HEK293 (cell line): ENCODE measurements around the gene LSP1.

ENCODE experiments used
- CTCF ChIA-PET: fragments of 350-600 bp; formaldehyde crosslinking; extraction: SDS; loops from one replicate; lab custom pipeline; 2021; ENCODE audit warnings: antibody characterized with exemption; lab: Yijun Ruan, JAX
- POLR2A ChIA-PET: fragments of 300-600 bp; formaldehyde crosslinking; extraction: SDS; loops from one replicate; lab custom pipeline; 2020; ENCODE audit warnings: antibody characterized with exemption, inconsistent platforms; lab: Yijun Ruan, JAX
- H3K27ac ChIP-seq: fragments of 200-500 bp; sonication (Bioruptor generic); 2 replicates; pipeline ENCODE4 v1.5.1; 2014; ENCODE audit warnings: low read depth, low read length, control low read depth, inconsistent platforms; ENCODE audit errors: extremely low read depth
- H3K36me3 ChIP-seq, 2 experiments: fragments of 200-500 bp in 1 of 2; sonication (Bioruptor generic) in 1 of 2; 1 replicate in 1 of 2; 2 replicates in 1 of 2; pipeline ENCODE4 v1.5.1; 2014 to 2017; ENCODE audit warnings: inconsistent platforms in 2 of 2, low read length in 2 of 2; ENCODE audit not compliant: control insufficient read depth in 2 of 2, insufficient read depth in 1 of 2
- H3K4me1 ChIP-seq: fragments of 200-500 bp; sonication (Bioruptor generic); 2 replicates; pipeline ENCODE4 v1.5.1; 2014; ENCODE audit warnings: mild to moderate bottlenecking, low read length, inconsistent platforms; ENCODE audit not compliant: control insufficient read depth, insufficient read depth
- H3K4me3 ChIP-seq: 2 replicates; pipeline ENCODE4 v1.5.1; 2011; ENCODE audit warnings: low read depth, mild to moderate bottlenecking, control low read depth, low read length, moderate library complexity
- H3K9me3 ChIP-seq: fragments of 200-500 bp; sonication (Bioruptor generic); 2 replicates; pipeline ENCODE4 v1.5.1; 2014; ENCODE audit warnings: low read depth, low read length, inconsistent platforms; ENCODE audit not compliant: control insufficient read depth, insufficient read depth
- GLIS2 ChIP-seq: fragments of 450-650 bp; formaldehyde crosslinking; IDR thresholded peaks from 2 replicates; pipeline ENCODE4 v1.5.1; 2016; ENCODE audit warnings: missing biosample characterization, missing genetic modification characterization
- OVOL3 ChIP-seq: fragments of 450-650 bp; formaldehyde crosslinking; IDR thresholded peaks from 2 replicates; pipeline ENCODE4 v1.5.1; 2016; ENCODE audit warnings: missing biosample characterization, missing genetic modification characterization
- REPIN1 ChIP-seq: fragments of 450-650 bp; formaldehyde crosslinking; IDR thresholded peaks from 2 replicates; pipeline ENCODE4 v1.5.1; 2017; ENCODE audit warnings: missing biosample characterization, missing genetic modification characterization, low read depth
- ZFP69B ChIP-seq: fragments of 450-650 bp; formaldehyde crosslinking; IDR thresholded peaks from 2 replicates; pipeline ENCODE4 v1.5.1; 2016; ENCODE audit warnings: missing biosample characterization, missing genetic modification characterization
- ZNF112 ChIP-seq: fragments of 450-650 bp; formaldehyde crosslinking; IDR thresholded peaks from 2 replicates; pipeline ENCODE4 v1.5.0; 2017; ENCODE audit warnings: missing biosample characterization, missing genetic modification characterization
- ZNF221 ChIP-seq: fragments of 450-650 bp; formaldehyde crosslinking; IDR thresholded peaks from 2 replicates; pipeline ENCODE4 v1.5.1; 2017; ENCODE audit warnings: missing biosample characterization, missing genetic modification characterization, borderline replicate concordance
- ZNF302 ChIP-seq: fragments of 450-650 bp; formaldehyde crosslinking; IDR thresholded peaks from 2 replicates; pipeline ENCODE4 v1.5.1; 2016; ENCODE audit warnings: missing biosample characterization, missing genetic modification characterization, low read depth
- ZNF416 ChIP-seq: fragments of 450-650 bp; formaldehyde crosslinking; IDR thresholded peaks from 2 replicates; pipeline ENCODE4 v1.5.1; 2016; ENCODE audit warnings: missing biosample characterization, missing genetic modification characterization
- ZNF48 ChIP-seq: fragments of 450-650 bp; formaldehyde crosslinking; IDR thresholded peaks from 2 replicates; pipeline ENCODE4 v1.5.1; 2016; ENCODE audit warnings: missing biosample characterization, missing genetic modification characterization
- TF ChIP-seq, protein P1 (sequence below): fragments of 450-650 bp; formaldehyde crosslinking; IDR thresholded peaks from 2 replicates; pipeline ENCODE4 v1.5.1; 2017; ENCODE audit warnings: missing biosample characterization, mild to moderate bottlenecking, missing genetic modification characterization, moderate library complexity
- TF ChIP-seq, protein P2 (sequence below): fragments of 450-650 bp; formaldehyde crosslinking; conservative IDR thresholded peaks from 2 replicates; pipeline ENCODE4 v1.5.1; 2016; ENCODE audit warnings: low read depth, missing biosample characterization, missing genetic modification characterization
- TF ChIP-seq, protein P3 (sequence below): fragments of 450-650 bp; formaldehyde crosslinking; IDR thresholded peaks from 2 replicates; pipeline ENCODE4 v1.5.1; 2016; ENCODE audit warnings: missing biosample characterization, missing genetic modification characterization, borderline replicate concordance

Gene LSP1

DNA sequence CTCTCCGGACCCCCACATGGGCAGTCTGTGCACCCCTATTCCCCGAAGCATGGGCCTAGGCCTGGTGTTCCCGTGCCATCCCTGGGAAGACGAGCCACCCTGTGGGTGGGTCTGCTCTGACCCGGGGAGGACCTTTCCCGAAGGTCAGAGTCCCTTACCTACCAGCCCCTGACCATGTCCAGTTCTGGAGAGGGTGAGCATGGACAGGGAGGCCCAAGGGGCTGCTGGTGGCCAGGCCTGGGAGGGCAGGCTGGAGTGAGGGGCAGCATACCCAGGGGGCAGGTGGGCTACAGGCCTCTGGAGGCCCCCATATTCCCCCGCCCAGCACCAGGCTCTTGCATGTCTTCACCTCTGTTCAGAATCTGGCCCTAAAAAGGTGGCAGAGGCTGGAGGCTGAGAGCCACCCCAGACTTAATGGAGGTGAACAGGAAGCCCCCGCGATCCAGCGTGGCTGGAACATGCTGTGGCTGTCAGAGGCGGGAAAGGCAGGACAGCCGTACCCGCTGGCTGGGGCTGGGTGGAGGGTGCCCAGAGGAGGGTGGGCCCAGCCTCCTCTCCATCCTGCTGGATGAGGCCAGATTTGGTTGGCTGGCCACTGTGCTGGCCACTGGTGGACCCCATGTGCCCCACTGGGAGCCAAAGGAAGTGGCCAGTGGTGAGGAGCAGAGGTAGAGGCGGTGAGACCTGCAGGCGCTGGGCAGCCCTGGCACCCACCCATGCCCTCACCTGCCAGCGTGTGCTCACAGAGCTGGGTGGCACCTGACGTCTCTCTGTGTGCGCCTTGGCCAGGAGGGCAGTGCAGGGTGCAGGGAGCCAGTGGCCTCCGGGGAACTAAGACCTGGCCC is 29.3 kb upstream of the LSP1 start:
- Histone ChIP-seq H3K4me1 (no peaks in the 10 kb centered on the region), H3K27ac (no peak overlapping the region)
- ChIA-PET CTCF (interaction anchor here (1.6 to 2.0 kb wide), 2 partner anchors 9 to 130 kb away, joined by 6 to 14 read pairs; no protein-coding TSS in a partner anchor), POLR2A (no interaction called here)
- TF ChIP-seq ZNF416, result no peak
- no peak for TF ChIP-seq ZNF221 (tag by site-specific recombination)
- no peak for TF ChIP-seq OVOL3 (tag by site-specific recombination)
- TF ChIP-seq ZNF112 (tag by site-specific recombination), result no peak
- no peak for TF ChIP-seq REPIN1 (tag by site-specific recombination)
- TF ChIP-seq, protein P1, sequence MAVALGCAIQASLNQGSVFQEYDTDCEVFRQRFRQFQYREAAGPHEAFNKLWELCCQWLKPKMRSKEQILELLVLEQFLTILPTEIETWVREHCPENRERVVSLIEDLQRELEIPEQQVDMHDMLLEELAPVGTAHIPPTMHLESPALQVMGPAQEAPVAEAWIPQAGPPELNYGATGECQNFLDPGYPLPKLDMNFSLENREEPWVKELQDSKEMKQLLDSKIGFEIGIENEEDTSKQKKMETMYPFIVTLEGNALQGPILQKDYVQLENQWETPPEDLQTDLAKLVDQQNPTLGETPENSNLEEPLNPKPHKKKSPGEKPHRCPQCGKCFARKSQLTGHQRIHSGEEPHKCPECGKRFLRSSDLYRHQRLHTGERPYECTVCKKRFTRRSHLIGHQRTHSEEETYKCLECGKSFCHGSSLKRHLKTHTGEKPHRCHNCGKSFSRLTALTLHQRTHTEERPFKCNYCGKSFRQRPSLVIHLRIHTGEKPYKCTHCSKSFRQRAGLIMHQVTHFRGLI, result no peak
- no peak for TF ChIP-seq ZNF302 (tag by site-specific recombination)
- no peak for TF ChIP-seq ZFP69B (tag by site-specific recombination)
- TF ChIP-seq, protein P2, sequence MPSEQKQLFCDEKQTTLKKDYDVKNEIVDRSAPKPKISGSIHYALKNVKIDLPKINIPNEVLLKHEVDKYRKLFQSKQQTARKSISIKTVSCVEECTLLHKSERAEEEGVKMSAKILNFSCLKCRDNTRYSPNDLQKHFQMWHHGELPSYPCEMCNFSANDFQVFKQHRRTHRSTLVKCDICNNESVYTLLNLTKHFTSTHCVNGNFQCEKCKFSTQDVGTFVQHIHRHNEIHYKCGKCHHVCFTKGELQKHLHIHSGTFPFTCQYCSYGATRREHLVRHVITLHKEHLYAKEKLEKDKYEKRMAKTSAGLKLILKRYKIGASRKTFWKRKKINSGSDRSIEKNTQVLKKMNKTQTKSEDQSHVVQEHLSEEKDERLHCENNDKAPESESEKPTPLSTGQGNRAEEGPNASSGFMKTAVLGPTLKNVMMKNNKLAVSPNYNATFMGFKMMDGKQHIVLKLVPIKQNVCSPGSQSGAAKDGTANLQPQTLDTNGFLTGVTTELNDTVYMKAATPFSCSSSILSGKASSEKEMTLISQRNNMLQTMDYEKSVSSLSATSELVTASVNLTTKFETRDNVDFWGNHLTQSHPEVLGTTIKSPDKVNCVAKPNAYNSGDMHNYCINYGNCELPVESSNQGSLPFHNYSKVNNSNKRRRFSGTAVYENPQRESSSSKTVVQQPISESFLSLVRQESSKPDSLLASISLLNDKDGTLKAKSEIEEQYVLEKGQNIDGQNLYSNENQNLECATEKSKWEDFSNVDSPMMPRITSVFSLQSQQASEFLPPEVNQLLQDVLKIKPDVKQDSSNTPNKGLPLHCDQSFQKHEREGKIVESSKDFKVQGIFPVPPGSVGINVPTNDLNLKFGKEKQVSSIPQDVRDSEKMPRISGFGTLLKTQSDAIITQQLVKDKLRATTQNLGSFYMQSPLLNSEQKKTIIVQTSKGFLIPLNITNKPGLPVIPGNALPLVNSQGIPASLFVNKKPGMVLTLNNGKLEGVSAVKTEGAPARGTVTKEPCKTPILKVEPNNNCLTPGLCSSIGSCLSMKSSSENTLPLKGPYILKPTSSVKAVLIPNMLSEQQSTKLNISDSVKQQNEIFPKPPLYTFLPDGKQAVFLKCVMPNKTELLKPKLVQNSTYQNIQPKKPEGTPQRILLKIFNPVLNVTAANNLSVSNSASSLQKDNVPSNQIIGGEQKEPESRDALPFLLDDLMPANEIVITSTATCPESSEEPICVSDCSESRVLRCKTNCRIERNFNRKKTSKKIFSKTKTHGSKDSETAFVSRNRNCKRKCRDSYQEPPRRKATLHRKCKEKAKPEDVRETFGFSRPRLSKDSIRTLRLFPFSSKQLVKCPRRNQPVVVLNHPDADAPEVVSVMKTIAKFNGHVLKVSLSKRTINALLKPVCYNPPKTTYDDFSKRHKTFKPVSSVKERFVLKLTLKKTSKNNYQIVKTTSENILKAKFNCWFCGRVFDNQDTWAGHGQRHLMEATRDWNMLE, result no peak
- TF ChIP-seq, all 188 proteins: peak for 0
- Histone ChIP-seq H3K36me3 (no peaks in the 10 kb centered on the region), H3K4me3 (no peak overlapping the region), H3K9me3 (no peaks in the 10 kb centered on the region)

DNA sequence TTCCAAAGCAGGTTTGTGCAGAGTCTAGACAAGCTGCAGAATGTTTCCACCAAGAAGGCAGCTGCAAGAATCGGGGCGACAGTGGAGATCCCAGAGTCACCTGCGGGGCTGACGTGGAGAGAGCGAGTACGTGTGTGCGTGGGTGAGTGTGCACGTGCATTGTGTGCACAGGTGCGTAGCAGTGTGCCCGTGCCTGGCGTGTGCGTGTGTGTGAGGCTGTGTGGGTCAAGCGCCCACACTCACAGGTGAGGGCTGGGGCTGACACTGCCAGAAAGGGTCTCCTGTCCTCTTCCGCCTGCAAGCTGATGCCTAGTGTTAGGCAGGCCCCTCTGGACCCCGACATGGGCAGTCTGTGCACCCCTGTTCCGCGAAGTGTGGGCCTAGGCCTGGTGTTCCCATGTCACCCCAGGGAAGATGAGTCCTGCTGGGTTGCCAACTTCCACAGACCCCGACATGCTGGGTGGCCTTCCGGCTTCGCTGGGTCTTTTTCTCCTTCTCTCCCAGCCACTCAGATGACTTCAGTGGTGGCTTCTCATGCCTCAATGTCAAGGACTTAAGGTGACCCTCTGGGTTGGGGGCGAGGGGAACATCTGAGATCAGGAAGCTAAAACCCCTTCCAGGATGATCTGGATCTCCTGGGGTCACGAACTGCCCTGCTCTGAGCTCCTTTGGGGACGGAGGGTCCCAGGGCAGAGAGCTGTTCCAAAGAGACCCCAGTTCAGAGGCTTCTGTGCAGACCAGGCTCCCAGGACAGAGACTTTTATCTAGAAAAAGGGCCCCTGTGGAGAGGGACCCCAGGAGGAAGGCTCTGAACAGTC is 28.5 kb upstream of the LSP1 start:
- Histone ChIP-seq H3K36me3 (no peaks in the 10 kb centered on the region), H3K4me1 (no peaks in the 10 kb centered on the region), H3K4me3 (no peak overlapping the region), H3K27ac (no peak overlapping the region), H3K9me3 (no peaks in the 10 kb centered on the region)
- TF ChIP-seq ZNF48, result no peak
- CTCF ChIA-PET, result interaction anchor here (1.6 kb wide), 1 partner anchor 130 kb away, joined by 6 read pairs; no protein-coding TSS in a partner anchor
- POLR2A ChIA-PET, result no interaction called here

DNA sequence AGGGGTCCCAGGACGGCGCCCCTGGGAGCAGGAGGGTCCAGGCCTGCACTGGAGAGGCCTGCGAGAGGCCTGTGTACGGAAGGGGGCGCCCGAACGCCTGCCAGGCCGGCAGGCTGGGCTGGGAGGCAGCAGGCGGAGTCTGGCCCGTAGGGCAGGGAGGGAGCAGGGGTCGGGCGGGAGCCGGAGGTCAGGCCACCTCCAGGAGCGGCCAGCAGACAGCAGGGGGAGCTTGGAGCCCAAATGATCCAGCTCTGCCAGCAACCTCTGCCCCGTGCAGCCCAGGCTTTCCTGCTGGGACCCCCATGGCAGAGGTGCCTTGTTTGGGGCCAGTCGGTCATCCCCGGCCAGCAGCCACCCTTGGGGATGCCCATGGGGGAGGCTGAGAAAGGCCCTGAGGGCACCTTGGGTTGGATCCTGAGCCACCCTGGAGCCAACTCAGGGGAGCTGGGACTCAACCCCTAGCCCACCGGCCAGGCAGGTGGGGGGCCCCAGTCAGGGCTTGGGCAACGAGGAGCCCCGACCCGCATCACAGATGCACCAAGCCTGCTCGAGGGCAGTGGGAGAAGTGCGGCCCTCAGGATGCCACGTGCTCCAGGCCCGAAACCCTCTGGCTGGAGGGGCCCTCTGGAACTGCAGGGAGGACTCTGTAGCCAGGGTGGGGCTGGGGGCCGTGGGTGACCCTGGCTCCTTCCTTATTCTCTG is 27.7 kb upstream of the LSP1 start:
- TF ChIP-seq, protein P3, sequence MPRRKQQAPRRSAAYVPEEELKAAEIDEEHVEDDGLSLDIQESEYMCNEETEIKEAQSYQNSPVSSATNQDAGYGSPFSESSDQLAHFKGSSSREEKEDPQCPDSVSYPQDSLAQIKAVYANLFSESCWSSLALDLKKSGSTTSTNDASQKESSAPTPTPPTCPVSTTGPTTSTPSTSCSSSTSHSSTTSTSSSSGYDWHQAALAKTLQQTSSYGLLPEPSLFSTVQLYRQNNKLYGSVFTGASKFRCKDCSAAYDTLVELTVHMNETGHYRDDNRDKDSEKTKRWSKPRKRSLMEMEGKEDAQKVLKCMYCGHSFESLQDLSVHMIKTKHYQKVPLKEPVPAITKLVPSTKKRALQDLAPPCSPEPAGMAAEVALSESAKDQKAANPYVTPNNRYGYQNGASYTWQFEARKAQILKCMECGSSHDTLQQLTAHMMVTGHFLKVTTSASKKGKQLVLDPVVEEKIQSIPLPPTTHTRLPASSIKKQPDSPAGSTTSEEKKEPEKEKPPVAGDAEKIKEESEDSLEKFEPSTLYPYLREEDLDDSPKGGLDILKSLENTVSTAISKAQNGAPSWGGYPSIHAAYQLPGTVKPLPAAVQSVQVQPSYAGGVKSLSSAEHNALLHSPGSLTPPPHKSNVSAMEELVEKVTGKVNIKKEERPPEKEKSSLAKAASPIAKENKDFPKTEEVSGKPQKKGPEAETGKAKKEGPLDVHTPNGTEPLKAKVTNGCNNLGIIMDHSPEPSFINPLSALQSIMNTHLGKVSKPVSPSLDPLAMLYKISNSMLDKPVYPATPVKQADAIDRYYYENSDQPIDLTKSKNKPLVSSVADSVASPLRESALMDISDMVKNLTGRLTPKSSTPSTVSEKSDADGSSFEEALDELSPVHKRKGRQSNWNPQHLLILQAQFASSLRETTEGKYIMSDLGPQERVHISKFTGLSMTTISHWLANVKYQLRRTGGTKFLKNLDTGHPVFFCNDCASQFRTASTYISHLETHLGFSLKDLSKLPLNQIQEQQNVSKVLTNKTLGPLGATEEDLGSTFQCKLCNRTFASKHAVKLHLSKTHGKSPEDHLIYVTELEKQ, result no peak
- 0 out of 2 replicates have a peak, but pooled peaks have one; percentile 24 for TF ChIP-seq GLIS2 (tag by site-specific recombination)
- H3K36me3 ChIP-seq, result no peaks in the 10 kb centered on the region
- H3K4me1 ChIP-seq, result no peaks in the 10 kb centered on the region
- H3K9me3 ChIP-seq, result no peaks in the 10 kb centered on the region
- POLR2A ChIA-PET, result interaction anchor here (0.6 kb wide), 2 partner anchors 16 to 155 kb away, joined by 3 read pairs; no protein-coding TSS in a partner anchor
- H3K27ac ChIP-seq, result no peak overlapping the region
- CTCF ChIA-PET, result interaction anchor here (1.6 kb wide), 1 partner anchor 131 kb away, joined by 6 read pairs; no protein-coding TSS in a partner anchor
- no peak overlapping the region for H3K4me3 ChIP-seq
